ENCODE results near the gene RPS6KA1. TPM values are rescaled to one million over a fixed set of nuclear protein-coding genes. Genes with fewer than 3 reads are reported as not detected.
A peak's percentile ranks its signal among the peaks of the same experiment; 100 is the strongest.

Gene RPS6KA1
- 10 to 100 TPM; 29.1 to 29.6 TPM for total RNA-seq
- 99.3 TPM for polyA plus RNA-seq (2013, experiment 1 of 2)
- 108 TPM for polyA plus RNA-seq (2013, experiment 2 of 2)
- 21.2 to 287 (median 107) reads per million in 172 experiments for total RNA-seq

GRCh38 chr1:26529655-26530409 is at the start of gene RPS6KA1:
RPS6KA1 (plus strand) TSS chr1:26529761; CDS start chr1:26529921, 160 bp downstream.
- H3K4me3 Mint-ChIP-seq: peak within 1 kb of the TSS; percentile 95
- no peak for TF ChIP-seq CTCF (IDR thresholded peaks at IDR 0.05)
- peak; percentile 93 for ATAC-seq (ENCODE audit: poor library complexity)

GRCh38 chr1:26482921-26483320 is 46.6 kb upstream of the RPS6KA1 start:
- Mint-ChIP-seq H3K27me3 (no peaks in the 10 kb centered on the region), H3K4me3 (no peak overlapping the region), H3K27ac (peak overlapping the region; percentile 79), H3K36me3 (ENCODE audit: low read depth) (peaks cover 32% of the 10 kb centered on the region), H3K9me3 (no peaks in the 10 kb centered on the region), H3K4me1 (ENCODE audit: low read depth) (peaks cover 9% of the 10 kb centered on the region)
- no peak for DNase-seq
- Histone ChIP-seq H3K36me3 (ENCODE audit: insufficient read depth, low read length) (peaks cover 7% of the 10 kb centered on the region), H3K27ac (ENCODE audit: low read depth in 1 of 2, low read length in 2 of 2) (no peak overlapping the region), H3K4me3 (ENCODE audit: low read length) (no peak overlapping the region), H3K27me3 (ENCODE audit: control insufficient read depth in 1 of 2, insufficient read depth in 2 of 2, low read length in 2 of 2) (no peaks in the 10 kb centered on the region), H3K9me3 (ENCODE audit: control insufficient read depth in 1 of 2, insufficient read depth in 1 of 2, low read length in 2 of 2) (no peaks in the 10 kb centered on the region), H3K4me1 (ENCODE audit: insufficient read depth, low read length) (no peaks in the 10 kb centered on the region)
- no peak for TF ChIP-seq CTCF (IDR thresholded peaks at IDR 0.05)
- ATAC-seq (ENCODE audit: poor library complexity): no peak
- CTCF ChIA-PET: no interaction called here
- intact Hi-C loops (cut with DNase I, micrococcal nuclease): no loop called here
- POLR2A ChIA-PET: no interaction called here

More at GRCh38 chr1:26529655-26530409, at the start of gene RPS6KA1:
- peak; percentile 27 to 83 (median 54) for DNase-seq
- H3K4me1 Mint-ChIP-seq (ENCODE audit: low read depth): peaks cover 24% of the 10 kb centered on the region
- intact Hi-C loops (cut with DNase I, micrococcal nuclease): loop anchor here in 1 of 2 experiments (1.0 kb wide), 1 partner anchor 30 kb away; no protein-coding TSS in a partner anchor
- no peaks in the 10 kb centered on the region for H3K27me3 Mint-ChIP-seq
- H3K9me3 Mint-ChIP-seq: no peaks in the 10 kb centered on the region
- no peaks in the 10 kb centered on the region for H3K9me3 ChIP-seq (ENCODE audit: control insufficient read depth in 1 of 2, insufficient read depth in 1 of 2, low read length in 2 of 2)
- H3K27me3 ChIP-seq (ENCODE audit: control insufficient read depth in 1 of 2, insufficient read depth in 2 of 2, low read length in 2 of 2): no peaks in the 10 kb centered on the region
- H3K27ac Mint-ChIP-seq: peak within 1 kb of the TSS; percentile 50
- ChIA-PET POLR2A (interaction anchor here (0.8 to 4.1 kb wide), 5 partner anchors 9 to 35 kb away, joined by 3 to 28 read pairs (median 10); no protein-coding TSS in a partner anchor), CTCF (interaction anchor here (2.2 to 4.0 kb wide), 2 partner anchors 12 to 30 kb away, joined by 7 to 20 read pairs; no protein-coding TSS in a partner anchor)
- H3K4me1 ChIP-seq (ENCODE audit: insufficient read depth, low read length): peaks cover 42% of the 10 kb centered on the region
- H3K36me3 ChIP-seq (ENCODE audit: insufficient read depth, low read length): no peaks in the 10 kb centered on the region
- H3K4me3 ChIP-seq (ENCODE audit: low read length): peak within 1 kb of the TSS; percentile 72
- H3K27ac ChIP-seq (ENCODE audit: low read depth in 1 of 2, low read length in 2 of 2): peak within 1 kb of the TSS in 1 of 2 donors; percentile 11
- H3K36me3 Mint-ChIP-seq (ENCODE audit: low read depth): no peaks in the 10 kb centered on the region

GRCh38 chr1:26483980-26484379 is 45.6 kb upstream of the RPS6KA1 start:
- ATAC-seq (ENCODE audit: poor library complexity) (no peak), DNase-seq (no peak)
- Histone ChIP-seq H3K27ac (ENCODE audit: low read depth in 1 of 2, low read length in 2 of 2) (no peak overlapping the region), H3K4me3 (ENCODE audit: low read length) (no peak overlapping the region), H3K9me3 (ENCODE audit: control insufficient read depth in 1 of 2, insufficient read depth in 1 of 2, low read length in 2 of 2) (no peaks in the 10 kb centered on the region), H3K4me1 (ENCODE audit: insufficient read depth, low read length) (no peaks in the 10 kb centered on the region), H3K36me3 (ENCODE audit: insufficient read depth, low read length) (peaks cover 2% of the 10 kb centered on the region), H3K27me3 (ENCODE audit: control insufficient read depth in 1 of 2, insufficient read depth in 2 of 2, low read length in 2 of 2) (no peaks in the 10 kb centered on the region)
- no peak for TF ChIP-seq CTCF (IDR thresholded peaks at IDR 0.05)
- intact Hi-C loops (cut with DNase I, micrococcal nuclease): no loop called here
- H3K9me3 Mint-ChIP-seq: no peaks in the 10 kb centered on the region
- CTCF ChIA-PET: no interaction called here
- H3K4me3 Mint-ChIP-seq: no peak overlapping the region
- H3K36me3 Mint-ChIP-seq (ENCODE audit: low read depth): peaks cover 23% of the 10 kb centered on the region
- POLR2A ChIA-PET: no interaction called here
- peak overlapping the region; percentile 40 for H3K27ac Mint-ChIP-seq
- no peaks in the 10 kb centered on the region for H3K27me3 Mint-ChIP-seq
- H3K4me1 Mint-ChIP-seq (ENCODE audit: low read depth): peaks cover 5% of the 10 kb centered on the region

All from CD4-positive, alpha-beta T cell (primary cell).